ENCODE measurements around the gene FBXO2. TPM values are rescaled to one million over a fixed set of nuclear protein-coding genes. Genes with fewer than 3 reads are reported as not detected.
A peak's percentile ranks its signal among the peaks of the same experiment; 100 is the strongest.

FBXO2 gene
- total and polyA plus RNA-seq, 2 of the 4 experiments (the other 2 are of a cell fraction), result 0.36 to 1.7 TPM

DNA sequence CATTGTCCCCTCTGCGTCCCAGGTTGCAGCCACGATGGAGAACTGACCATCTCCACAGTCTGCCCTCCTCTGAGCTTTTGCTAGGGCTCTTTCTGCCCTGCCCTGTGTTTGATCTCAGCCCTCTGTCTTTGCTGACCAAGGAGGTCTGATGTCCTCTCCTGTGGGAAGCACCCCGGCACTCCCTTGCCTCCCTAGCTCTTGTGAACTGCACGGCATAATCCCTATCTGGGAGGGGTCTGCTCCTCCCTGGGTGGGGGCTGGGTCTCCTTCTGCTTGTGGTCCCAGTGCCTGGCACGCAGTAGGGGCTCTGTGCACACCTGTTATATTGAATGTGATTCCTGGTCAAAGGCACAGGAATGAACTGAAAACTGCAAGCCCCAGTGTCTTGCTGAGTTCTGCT is 39.7 kb upstream of the FBXO2 start:
- no peak for DNase-seq
- no peaks in the 10 kb centered on the region for H3K9me3 ChIP-seq (ENCODE audit: control insufficient read depth, insufficient read depth, low read length)
- ChIA-PET POLR2A (ENCODE audit: unreplicated experiment) (no interaction called here), CTCF (no interaction called here)
- H3K56ac ChIP-seq (ENCODE audit: extremely low read depth, insufficient read depth, low read length), result no peak overlapping the region
- no peaks in the 10 kb centered on the region for H4K20me1 ChIP-seq (ENCODE audit: insufficient read depth, low read length)
- no peak overlapping the region for H3K4ac ChIP-seq (ENCODE audit: low read depth, low read length)
- no peak for ATAC-seq (ENCODE audit: low read depth)
- H4K5ac ChIP-seq (ENCODE audit: low read depth, low read length), result no peak overlapping the region
- TF ChIP-seq RCOR1 (IDR thresholded peaks at IDR 0.05; ENCODE audit: insufficient replicate concordance, low read length) (no peak), MAZ (IDR thresholded peaks at IDR 0.05; ENCODE audit: borderline replicate concordance, low read depth, low read length) (no peak), SMC3 (IDR thresholded peaks at IDR 0.05; ENCODE audit: low read depth, low read length) (no peak), BHLHE40 (IDR thresholded peaks at IDR 0.05; ENCODE audit: low read depth, low read length) (no peak), RAD21 (IDR thresholded peaks at IDR 0.05; ENCODE audit: low read length) (no peak), FOS (IDR thresholded peaks at IDR 0.05; ENCODE audit: low read depth, low read length) (no peak), NFE2L2 (IDR thresholded peaks at IDR 0.05; ENCODE audit: low read depth, low read length) (no peak), CEBPB (IDR thresholded peaks at IDR 0.05; ENCODE audit: low read depth, low read length) (no peak)
- TF ChIP-seq, protein P1, sequence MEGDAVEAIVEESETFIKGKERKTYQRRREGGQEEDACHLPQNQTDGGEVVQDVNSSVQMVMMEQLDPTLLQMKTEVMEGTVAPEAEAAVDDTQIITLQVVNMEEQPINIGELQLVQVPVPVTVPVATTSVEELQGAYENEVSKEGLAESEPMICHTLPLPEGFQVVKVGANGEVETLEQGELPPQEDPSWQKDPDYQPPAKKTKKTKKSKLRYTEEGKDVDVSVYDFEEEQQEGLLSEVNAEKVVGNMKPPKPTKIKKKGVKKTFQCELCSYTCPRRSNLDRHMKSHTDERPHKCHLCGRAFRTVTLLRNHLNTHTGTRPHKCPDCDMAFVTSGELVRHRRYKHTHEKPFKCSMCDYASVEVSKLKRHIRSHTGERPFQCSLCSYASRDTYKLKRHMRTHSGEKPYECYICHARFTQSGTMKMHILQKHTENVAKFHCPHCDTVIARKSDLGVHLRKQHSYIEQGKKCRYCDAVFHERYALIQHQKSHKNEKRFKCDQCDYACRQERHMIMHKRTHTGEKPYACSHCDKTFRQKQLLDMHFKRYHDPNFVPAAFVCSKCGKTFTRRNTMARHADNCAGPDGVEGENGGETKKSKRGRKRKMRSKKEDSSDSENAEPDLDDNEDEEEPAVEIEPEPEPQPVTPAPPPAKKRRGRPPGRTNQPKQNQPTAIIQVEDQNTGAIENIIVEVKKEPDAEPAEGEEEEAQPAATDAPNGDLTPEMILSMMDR (conservative IDR thresholded peaks at IDR 0.05; ENCODE audit: low read depth, low read length), result no peak
- TF ChIP-seq, protein P2, sequence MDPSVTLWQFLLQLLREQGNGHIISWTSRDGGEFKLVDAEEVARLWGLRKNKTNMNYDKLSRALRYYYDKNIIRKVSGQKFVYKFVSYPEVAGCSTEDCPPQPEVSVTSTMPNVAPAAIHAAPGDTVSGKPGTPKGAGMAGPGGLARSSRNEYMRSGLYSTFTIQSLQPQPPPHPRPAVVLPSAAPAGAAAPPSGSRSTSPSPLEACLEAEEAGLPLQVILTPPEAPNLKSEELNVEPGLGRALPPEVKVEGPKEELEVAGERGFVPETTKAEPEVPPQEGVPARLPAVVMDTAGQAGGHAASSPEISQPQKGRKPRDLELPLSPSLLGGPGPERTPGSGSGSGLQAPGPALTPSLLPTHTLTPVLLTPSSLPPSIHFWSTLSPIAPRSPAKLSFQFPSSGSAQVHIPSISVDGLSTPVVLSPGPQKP (IDR thresholded peaks at IDR 0.05; ENCODE audit: borderline replicate concordance, low read depth, low read length), result no peak
- TF ChIP-seq, protein P3, sequence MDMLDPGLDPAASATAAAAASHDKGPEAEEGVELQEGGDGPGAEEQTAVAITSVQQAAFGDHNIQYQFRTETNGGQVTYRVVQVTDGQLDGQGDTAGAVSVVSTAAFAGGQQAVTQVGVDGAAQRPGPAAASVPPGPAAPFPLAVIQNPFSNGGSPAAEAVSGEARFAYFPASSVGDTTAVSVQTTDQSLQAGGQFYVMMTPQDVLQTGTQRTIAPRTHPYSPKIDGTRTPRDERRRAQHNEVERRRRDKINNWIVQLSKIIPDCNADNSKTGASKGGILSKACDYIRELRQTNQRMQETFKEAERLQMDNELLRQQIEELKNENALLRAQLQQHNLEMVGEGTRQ (IDR thresholded peaks at IDR 0.05; ENCODE audit: low read depth, low read length), result no peak
- no peak overlapping the region for H2BK15ac ChIP-seq (ENCODE audit: low read depth, low read length)
- H2AK5ac ChIP-seq (ENCODE audit: low read depth, low read length), result no peak overlapping the region
- no peak overlapping the region for H2AK9ac ChIP-seq (replicated peaks; ENCODE audit: low read depth, low read length, poor library complexity)
- H3K14ac ChIP-seq (replicated peaks; ENCODE audit: low read depth, low read length), result no peak overlapping the region
- no peak overlapping the region for H3K4me2 ChIP-seq (ENCODE audit: low read depth, low read length)
- H4K8ac ChIP-seq (ENCODE audit: low read depth in 2 of 2, low read length in 2 of 2), result no peak overlapping the region
- H3K9ac ChIP-seq (ENCODE audit: low read depth, low read length), result no peak overlapping the region
- H2BK20ac ChIP-seq (ENCODE audit: low read depth, low read length), result no peak overlapping the region
- peaks cover 3% of the 10 kb centered on the region; the same call in 1 of the 2 replicates for H3K4me1 ChIP-seq (ENCODE audit: control insufficient read depth, insufficient read depth, low read length)
- H3K23ac ChIP-seq (ENCODE audit: low read depth, low read length), result peak overlapping the region; percentile 49; the same call in 1 of the 2 replicates
- H3K27me3 ChIP-seq (ENCODE audit: control insufficient read depth, insufficient read depth, low read length), result peaks cover 69% of the 10 kb centered on the region
- no peak overlapping the region for H3K27ac ChIP-seq (ENCODE audit: insufficient read depth, low read length)
- intact Hi-C loops (cut with micrococcal nuclease) (no loop called here), dilution Hi-C loops (cut with HindIII; ENCODE audit: low sequenced_read_pairs, unreplicated experiment) (no loop called here), in situ Hi-C loops (cut with MboI; ENCODE audit: low sequenced_read_pairs) (no loop called here)
- no peaks in the 10 kb centered on the region for H3K36me3 ChIP-seq (ENCODE audit: control insufficient read depth, insufficient read depth, low read length)
- H2BK5ac ChIP-seq (ENCODE audit: low read depth, low read length, poor library complexity, severe bottlenecking), result no peak overlapping the region
- H3K79me1 ChIP-seq (ENCODE audit: low read depth in 1 of 2, low read length in 2 of 2), result no peaks in the 10 kb centered on the region
- H3K18ac ChIP-seq (ENCODE audit: low read depth, low read length), result no peak overlapping the region
- no peak overlapping the region for H4K91ac ChIP-seq (ENCODE audit: insufficient read depth, low read depth, low read length)
- BruUV-seq (replicated peaks), result no TSS peak
- no peak overlapping the region for H3K4me3 ChIP-seq (ENCODE audit: insufficient read depth, low read depth, low read length)
- 0 out of 2 replicates have a peak, but pooled peaks cover 4% of the 10 kb centered on the region for H3K9me1 ChIP-seq (ENCODE audit: insufficient read depth, low read length)
- no peak overlapping the region for H2BK120ac ChIP-seq (ENCODE audit: low read depth, low read length)
- H2AFZ ChIP-seq (replicated peaks; ENCODE audit: low read length, poor library complexity), result no peak overlapping the region
- 75% methylated on average over 2 of the region's 5 CpGs; no CpG with 5 or more reads in 1 of the 2 experiments for WGBS, 2 experiments (ENCODE audit: extremely low coverage in 2 of 2, insufficient read length in 1 of 2)

All from IMR-90 (cell line).